GM18511 (cell line): ENCODE data around the gene R3HDM1.
"Not testable (repeated sequence)": the region's sequence is repeated elsewhere in the genome, so short reads cannot be mapped to it uniquely, and the experiment has no call there.

Experiments
- ATAC-seq: cut with Tn5 transposase; IDR thresholded peaks from one replicate; pipeline ENCODE4 v1.9.1; 2021; ENCODE audit warnings: mild to moderate bottlenecking, moderate library complexity; ENCODE audit not compliant: unreplicated experiment

The R3HDM1 gene

GRCh38 chr2:135704075-135704474, 172.8 kb downstream of the R3HDM1 start:
- not testable (repeated sequence) for ATAC-seq

GRCh38 chr2:135708159-135708558, 176.9 kb downstream of the R3HDM1 start:
- ATAC-seq: no peak

- ATAC-seq: peak; percentile 68
These were observed 178.7 kb downstream of the R3HDM1 start for GRCh38 chr2:135709992-135710391.

GRCh38 chr2:135715086-135715485, 183.8 kb downstream of the R3HDM1 start:
- not testable (repeated sequence) for ATAC-seq

- no peak for ATAC-seq
These were observed 196.9 kb downstream of the R3HDM1 start for GRCh38 chr2:135728064-135728743.

- no peak for ATAC-seq
These were observed 201.3 kb downstream of the R3HDM1 start for GRCh38 chr2:135732561-135732960.

- no peak for ATAC-seq
These were observed 201.8 kb downstream of the R3HDM1 start for GRCh38 chr2:135733045-135733444.

GRCh38 chr2:135736546-135736945, 205.3 kb downstream of the R3HDM1 start:
- ATAC-seq: no peak

- ATAC-seq: no peak
These were observed 208.9 kb downstream of the R3HDM1 start for GRCh38 chr2:135740206-135740605.

GRCh38 chr2:135741043-135741394, 209.7 kb downstream of the R3HDM1 start:
- no peak for ATAC-seq

GRCh38 chr2:135741395-135742324, 210.4 kb downstream of the R3HDM1 start, which contains the start of gene UBXN4:
TSS of gene UBXN4 (plus strand) at chr2:135741855. CDS start at chr2:135741930, 75 bp downstream.
- ATAC-seq: peak; percentile 92

GRCh38 chr2:135742325-135742757, 211.1 kb downstream of the R3HDM1 start:
- peak; percentile 24 for ATAC-seq

GRCh38 chr2:135743860-135744259, 212.6 kb downstream of the R3HDM1 start:
- no peak for ATAC-seq

- ATAC-seq: no peak
These were observed 213.6 kb downstream of the R3HDM1 start for GRCh38 chr2:135744760-135745314.

- ATAC-seq: no peak
These were observed 214.3 kb downstream of the R3HDM1 start for GRCh38 chr2:135745545-135745944.

GRCh38 chr2:135755573-135755972, 224.3 kb downstream of the R3HDM1 start:
- ATAC-seq: no peak

- no peak for ATAC-seq
These were observed 225.4 kb downstream of the R3HDM1 start for GRCh38 chr2:135756692-135757091.

GRCh38 chr2:135762022-135762421, 230.7 kb downstream of the R3HDM1 start:
- no peak for ATAC-seq

- no peak for ATAC-seq
These were observed 231.2 kb downstream of the R3HDM1 start for GRCh38 chr2:135762530-135762929.

- no peak for ATAC-seq
These were observed 237.6 kb downstream of the R3HDM1 start for GRCh38 chr2:135768863-135769262.

- no peak for ATAC-seq
These were observed 242.0 kb downstream of the R3HDM1 start for GRCh38 chr2:135773319-135773718.

- no peak for ATAC-seq
These were observed 242.6 kb downstream of the R3HDM1 start for GRCh38 chr2:135773917-135774316.
